Activated CD4-positive, CD25-positive, alpha-beta regulatory T cell treated with anti-CD3 and anti-CD28 coated beads, Interleukin-2, amount 50 U/mL, for 72 hours (primary cell): ENCODE data around the gene TPI1.
A peak's percentile ranks its signal among the peaks of the same experiment; 100 is the strongest.

Source experiments
- DNase-seq: peaks from one replicate; pipeline ENCODE4 v3.0.0; 2021

Gene TPI1

DNA sequence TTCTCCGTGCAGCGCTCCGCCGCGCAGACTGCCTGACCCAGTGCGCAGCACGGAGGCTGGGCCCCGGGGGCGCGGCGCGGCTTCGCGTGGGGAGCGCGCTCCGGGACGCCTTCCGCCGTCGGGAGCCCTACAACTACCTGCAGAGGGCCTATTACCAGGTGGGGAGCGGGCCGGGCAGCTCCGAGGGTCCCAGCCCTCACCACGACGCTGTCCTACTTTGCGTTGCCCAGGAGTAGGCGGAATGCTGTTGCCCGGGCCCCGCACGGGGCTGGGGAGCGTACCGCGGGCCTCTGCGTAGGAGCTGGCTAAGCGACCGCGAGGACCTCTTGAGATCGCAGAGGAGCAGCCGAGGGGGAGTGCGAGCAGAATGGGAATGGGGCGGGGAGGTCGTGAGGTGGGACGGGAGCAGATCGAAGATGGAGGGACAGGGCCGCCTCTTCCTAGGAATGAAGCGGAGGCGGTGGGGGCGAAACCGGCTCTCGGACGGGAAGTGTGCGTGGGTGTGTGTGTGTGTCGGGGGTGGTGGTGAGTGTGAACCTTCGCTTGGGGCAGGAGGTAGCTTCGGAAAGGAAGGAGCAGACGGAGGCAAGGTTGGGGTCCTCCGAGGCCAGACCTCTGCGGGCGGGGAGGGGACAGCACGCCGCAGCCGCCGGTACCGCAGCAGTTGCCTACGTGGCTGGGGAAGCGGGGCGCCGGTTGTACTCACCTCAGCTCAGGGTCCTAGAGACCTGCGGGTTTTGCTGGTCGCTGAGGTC is 38.4 kb upstream of the TPI1 start:
- peak; percentile 51 for DNase-seq

DNA sequence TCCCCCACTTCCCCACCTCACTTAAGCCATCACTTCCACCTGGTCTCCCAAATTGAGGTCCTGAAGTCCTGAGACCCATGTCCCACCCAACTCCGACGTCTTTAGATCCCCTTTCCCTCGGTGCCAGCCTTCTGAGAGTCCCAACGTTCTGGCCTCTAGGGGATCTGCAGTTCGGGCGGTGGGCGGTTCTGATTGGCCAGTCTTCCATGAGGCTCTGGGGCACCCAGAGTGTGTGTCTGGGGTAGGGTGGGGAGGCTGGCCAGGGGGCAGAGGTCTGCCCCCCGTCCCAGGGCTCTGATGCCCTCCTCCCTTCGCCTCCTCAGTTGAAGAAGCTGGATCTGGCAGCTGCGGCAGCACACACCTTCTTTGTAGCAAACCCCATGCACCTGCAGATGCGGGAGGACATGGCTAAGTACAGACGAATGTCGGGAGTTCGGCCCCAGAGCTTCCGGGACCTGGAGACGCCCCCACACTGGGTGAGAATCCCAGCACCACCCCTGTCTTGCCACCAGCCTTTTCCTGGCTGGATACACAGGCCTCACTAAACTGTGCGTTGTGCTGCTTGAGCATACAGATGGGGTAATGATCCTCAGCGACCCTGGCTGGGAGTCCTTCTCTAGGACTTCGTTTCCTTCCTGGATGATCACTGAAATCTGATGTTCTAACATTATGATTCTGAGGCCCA is 37.7 kb upstream of the TPI1 start:
- no peak for DNase-seq

DNA sequence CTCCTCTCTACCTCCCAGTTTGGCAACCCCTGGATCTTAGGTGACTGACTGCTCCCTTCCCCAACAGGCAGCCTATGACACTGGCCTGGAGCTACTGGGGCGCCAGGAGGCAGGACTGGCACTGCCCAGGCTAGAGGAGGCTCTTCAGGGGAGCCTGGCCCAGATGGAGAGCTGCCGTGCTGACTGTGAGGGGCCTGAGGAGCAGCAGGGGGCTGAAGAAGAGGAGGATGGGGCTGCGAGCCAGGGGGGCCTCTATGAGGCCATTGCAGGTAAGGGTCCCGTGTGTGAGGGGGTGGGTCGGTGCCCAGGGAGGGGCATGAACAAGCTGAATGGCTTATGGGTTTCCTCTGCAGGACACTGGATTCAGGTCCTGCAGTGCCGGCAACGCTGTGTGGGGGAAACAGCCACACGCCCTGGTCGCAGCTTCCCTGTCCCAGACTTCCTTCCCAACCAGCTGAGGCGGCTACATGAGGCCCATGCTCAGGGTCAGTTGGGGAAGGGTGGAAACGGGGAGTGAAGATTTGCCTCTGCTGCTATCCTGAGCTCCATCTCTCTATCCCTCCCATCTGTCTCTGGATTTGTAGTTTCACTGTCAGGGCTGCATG is 36.9 kb upstream of the TPI1 start:
- DNase-seq = no peak

DNA sequence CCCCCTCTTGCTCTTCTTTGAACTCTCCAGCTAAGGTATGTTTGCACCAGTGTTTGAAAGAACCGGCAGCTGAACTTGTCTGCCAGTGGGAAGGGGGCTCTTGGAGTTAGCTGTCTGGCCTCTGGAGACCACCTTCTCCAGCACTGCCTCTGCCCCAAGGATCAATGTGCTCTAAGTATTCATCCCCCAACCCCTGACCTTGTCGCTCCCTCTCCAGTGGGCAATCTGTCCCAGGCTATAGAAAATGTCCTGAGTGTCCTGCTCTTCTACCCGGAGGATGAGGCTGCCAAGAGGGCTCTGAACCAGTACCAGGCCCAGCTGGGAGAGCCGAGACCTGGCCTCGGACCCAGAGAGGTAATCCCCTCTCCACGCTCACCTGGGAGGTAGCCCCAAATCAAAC is 36.3 kb upstream of the TPI1 start:
- DNase-seq = no peak

DNA sequence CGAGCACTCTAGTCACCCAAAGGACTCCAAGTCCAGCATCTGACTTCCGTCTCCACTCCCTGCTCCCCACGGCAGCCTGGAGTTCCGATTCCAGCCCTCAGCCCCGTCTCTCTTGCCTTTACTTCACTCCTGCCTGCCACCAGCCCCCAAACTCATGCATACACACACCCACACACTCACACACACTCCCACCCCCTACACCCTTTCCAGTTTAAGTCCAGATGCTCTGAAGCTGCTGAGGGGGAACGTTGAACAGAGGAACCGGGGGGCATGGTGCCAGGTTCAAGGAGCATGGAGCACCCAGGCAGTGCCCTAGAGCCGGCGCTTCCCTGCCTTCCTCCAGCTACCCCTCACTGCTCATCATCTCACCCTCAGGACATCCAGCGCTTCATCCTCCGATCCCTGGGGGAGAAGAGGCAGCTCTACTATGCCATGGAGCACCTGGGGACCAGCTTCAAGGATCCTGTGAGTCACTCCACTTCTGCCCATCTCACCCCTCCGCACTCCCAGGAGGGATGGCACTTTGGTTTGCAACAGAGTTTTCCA is 35.8 kb upstream of the TPI1 start:
- no peak for DNase-seq

DNA sequence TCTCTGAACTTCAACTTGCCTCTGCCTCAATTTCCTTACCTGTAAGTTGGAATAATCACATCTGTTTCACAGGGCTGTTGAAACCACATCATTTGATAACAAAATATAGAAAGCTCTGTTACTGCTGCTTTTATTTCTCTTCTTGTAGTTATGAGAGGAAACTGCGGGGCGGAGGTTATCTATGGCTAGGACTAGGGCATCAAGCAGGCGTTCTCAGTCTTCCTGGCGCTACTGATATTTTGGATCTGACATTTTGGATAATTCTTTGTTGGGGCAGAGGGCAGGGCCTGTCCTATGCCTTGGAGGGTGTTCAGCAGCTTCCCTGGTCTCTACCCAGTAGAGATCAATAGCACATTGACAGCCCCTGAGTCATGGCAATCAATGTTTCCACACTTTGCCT is 35.2 kb upstream of the TPI1 start:
- no peak for DNase-seq

DNA sequence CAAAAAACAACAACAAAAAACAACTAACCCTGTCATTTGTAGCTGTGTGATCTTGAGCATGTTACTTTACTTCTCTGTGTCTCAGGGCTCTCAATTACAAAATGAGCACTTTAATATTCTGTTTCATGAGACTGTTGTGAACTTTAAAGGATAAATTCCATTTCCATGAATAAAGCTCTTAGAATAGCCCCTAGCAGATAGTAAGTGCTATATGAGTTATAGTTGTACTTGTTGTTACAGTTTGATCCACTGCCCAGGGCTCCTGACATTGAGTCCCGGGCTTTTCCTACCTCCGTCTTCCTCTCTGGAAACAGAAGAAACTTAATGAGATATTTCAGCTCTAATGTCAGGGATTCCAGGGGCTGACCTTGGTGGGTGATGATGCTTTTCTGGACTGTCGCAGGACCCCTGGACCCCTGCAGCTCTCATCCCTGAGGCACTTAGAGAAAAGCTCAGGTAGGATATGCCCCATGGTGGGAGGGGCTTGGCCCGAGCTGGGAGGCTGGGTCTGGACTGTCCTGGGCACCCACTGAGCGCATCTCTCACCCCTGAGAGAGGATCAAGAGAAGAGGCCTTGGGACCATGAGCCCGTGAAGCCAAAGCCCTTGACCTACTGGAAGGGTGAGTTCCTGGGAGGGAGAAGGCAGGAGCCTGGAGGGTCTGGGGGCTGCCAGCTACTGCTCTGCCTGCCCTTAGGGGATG is 34.0 kb upstream of the TPI1 start:
- no peak for DNase-seq

DNA sequence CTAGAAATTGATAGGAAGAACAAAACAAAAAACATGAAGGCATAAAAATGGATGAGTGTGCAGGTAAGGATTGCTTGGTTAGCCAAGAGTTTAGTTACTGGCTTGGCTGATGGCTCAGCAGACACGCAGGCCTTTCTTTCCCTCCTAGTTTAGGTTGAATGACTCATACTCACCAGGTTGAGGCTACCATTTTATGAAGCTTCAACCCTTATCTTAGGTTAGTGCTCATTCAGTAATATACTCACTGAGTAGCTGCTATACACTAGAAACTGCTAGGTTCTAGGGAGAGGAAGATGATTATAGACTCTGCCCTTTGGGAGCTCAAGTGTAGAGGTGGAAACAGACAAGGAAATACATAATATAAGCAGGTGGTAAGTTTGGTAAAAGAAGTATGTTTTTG is 33.1 kb upstream of the TPI1 start:
- DNase-seq = no peak

DNA sequence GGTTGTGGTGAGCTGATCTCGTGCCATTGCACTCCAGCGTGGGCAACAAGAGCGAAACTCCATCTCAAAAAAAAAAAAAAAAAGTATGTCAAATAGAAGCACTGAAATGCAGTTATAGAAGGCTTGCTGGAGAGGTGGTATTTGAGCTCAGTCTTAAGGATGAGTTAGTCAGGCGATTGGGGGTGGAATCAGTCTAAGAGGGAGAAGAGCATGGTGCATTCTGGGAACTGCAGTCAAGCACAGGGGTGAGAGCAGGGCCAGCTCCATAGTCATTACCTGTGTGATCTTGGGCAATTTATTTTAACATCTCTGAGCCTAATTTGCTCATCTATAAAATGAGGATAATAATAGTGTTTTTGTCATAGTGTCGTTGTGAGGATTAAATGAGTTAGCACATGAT is 32.5 kb upstream of the TPI1 start:
- DNase-seq = no peak

DNA sequence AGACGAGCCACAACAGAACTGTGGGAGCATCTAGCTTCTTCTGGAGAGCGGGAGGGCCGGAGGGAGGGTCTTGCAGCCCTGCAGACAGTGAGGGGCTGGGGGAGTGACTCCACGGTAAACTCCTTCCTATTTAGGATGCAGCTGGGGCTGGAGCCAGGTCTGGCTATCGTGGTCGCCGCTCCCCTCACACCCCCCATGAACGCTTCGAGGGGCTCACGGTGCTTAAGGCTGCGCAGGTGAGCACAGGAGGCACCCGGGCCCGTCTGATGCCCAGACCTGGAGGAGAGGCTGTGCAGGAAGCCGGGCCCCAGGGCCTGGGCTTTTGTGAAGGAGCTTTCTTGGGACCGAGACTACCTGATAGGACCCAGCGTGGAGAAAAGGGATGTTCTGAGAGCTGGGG is 30.5 kb upstream of the TPI1 start:
- DNase-seq = no peak

DNA sequence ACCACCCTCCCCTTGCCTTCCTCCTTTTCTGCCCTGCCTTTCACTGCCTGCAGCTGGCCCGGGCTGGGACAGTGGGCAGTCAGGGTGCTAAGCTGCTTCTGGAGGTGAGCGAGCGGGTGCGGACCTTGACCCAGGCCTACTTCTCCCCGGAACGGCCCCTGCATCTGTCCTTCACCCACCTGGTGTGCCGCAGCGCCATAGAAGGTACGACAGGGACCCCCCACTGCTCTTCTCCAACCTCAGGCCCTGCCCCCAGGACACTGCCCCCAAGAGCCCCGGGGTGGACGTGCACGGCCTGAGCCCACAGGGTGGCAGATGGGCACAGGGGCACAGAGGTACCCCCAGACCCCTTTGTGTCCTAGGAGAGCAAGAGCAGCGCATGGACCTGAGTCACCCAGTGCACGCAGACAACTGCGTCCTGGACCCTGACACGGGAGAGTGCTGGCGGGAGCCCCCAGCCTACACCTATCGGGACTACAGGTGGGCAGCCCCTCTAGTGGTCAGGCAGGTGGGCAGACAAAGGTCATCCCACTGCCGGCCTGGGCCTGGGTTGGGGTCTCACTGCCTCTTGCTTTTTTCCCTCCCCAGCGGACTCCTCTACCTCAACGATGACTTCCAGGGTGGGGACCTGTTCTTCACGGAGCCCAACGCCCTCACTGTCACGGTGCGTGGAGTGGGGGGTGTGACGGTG is 29.8 kb upstream of the TPI1 start:
- no peak for DNase-seq

DNA sequence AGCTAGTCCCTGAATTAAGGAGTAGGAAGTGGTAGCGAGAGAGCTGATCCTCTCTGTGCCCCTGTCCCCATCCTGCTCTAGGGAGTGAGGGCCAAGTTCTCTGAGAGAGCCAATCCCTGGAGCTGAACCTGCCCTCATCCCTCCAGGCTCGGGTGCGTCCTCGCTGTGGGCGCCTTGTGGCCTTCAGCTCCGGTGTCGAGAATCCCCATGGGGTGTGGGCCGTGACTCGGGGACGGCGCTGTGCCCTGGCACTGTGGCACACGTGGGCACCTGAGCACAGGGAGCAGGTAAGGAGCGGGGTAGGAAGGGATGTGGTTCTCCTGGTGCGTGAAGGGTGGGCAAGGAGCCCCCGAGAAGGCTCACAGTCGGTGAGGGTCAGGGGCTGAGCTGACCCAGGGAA is 28.5 kb upstream of the TPI1 start:
- DNase-seq = no peak

DNA sequence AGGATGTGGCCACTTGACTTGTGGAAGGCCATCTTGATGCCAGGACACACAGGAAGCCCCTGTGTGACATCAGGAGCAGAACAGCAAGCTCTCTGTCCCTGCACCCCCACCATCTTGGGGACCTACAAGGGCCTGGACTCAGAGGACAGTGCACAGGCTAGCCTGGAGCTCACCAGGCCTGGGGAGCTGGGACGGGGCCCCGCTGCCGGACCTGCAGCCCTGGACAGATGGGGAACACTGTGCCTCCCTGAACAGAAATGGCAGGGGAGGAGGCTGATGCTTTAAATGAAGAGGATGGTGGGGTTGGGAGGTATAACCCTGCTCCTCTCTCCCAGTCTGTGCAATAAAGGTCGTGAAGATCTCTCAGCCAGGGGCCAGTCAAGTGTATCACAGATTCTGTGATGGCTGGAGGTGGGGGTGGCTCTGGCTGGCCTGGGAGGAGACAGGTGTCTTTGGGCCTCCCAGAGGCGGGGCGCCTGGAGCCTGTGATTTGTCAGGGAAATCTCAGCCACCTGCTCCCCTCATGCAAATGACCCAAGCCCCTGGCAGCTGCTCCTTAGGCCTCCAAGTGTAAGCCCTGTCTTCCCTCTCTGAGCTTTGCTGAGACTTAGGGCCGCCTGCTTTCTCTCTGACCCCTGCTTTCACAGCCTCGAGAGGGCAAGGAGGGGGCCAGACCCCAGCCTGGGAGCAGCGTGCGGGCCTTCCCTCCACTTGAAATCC is 27.7 kb upstream of the TPI1 start:
- no peak for DNase-seq

DNA sequence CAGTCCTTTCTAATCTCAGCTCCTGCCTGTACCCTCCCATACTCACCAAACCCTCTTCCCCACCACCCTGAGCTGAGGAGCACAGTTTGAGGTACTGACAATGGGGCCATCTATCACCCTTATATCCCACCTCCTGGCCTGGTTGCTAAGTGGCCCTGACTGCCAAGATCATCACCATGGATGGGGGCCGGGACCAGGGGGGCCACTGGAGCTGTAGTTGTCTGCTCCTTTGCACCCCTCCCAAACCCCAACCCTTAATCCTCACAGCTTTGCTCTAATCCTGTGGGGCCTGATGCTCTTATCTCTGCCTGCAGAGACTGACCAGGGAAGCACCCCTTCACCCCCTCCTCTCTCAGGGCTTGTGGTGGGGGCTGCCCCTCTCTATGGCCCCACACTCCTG is 27.0 kb upstream of the TPI1 start:
- no peak for DNase-seq

DNA sequence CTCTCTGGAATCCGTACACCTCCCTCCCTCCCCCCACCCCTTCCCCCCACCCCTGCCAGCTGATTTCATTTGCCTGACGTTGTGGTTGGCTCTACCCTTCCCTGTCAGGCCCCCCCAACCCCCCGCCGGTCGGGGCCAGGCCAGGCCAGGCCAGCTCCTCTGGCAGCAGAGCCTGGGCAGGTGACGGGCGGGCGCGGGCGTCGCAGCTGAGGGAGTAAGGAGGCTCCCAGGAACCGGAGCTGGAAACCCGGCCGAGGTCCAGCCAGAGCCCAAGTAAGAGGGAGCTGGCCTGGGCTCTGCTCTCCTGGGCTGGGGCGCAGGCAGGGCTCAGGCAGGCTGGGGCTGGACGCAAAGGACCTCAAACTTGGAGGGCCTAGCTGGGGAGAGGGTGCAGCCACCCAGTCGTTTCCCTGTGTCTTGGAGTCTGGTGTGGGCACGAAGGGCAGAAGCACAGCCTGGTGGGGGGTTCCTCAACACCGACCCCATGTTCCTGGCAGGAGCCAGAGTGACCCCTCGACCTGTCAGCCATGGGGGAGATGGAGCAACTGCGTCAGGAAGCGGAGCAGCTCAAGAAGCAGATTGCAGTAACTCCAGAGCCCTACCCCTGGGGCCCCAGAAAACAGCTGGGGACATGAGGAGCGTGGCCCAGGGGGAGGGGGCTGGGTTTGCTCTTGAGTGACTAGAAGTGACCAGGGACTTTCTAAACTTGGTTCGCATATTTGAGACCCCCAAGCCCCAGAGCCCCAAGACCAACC is 26.4 kb upstream of the TPI1 start, which contains the start of gene GNB3:
Gene GNB3, plus strand, starts transcription at position 165 of the 755 bp plus-strand sequence. Its CDS starts 363 bp downstream, at position 528.
- no peak for DNase-seq

DNA sequence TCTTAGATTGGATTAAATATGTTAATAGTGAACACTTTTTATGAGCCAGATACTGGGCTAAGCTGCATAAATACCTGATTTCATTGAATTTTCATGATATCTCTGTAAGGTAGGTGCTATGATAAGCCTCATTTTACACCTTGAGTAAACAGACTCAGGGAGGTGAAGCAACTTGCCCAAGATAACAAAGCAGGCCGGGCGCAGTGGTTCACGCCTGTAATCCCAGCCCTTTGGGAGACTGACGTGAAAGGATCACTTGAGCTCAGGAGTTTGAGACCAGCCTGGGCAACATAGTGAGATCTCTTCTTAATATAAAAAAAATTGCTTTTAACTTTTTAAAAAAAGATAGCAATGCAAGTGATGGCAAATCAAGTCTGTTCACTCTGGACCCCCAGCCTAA is 25.3 kb upstream of the TPI1 start:
- DNase-seq = no peak

DNA sequence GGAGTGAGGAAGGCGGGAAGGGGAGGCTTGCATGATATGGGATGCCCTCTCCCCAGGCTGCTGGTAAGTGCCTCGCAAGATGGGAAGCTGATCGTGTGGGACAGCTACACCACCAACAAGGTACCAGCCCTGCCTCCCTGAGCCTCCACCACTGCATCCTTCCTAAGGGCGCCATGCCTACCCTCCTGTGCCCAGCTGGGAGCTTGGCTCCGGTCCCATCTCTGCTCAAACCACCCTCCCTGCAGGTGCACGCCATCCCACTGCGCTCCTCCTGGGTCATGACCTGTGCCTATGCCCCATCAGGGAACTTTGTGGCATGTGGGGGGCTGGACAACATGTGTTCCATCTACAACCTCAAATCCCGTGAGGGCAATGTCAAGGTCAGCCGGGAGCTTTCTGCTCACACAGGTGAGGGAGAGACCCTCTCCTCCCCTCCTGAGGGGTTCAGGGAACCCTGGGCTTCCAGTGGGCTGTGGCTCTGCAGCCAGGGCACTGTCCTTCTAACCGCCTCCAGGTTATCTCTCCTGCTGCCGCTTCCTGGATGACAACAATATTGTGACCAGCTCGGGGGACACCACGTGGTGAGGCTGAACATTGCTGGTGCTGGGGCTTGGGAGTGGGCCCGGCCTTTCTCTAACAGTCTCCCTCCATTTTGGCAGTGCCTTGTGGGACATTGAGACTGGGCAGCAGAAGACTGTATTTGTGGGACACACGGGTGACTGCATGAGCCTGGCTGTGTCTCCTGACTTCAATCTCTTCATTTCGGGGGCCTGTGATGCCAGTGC is 24.0 kb upstream of the TPI1 start:
- no peak for DNase-seq

DNA sequence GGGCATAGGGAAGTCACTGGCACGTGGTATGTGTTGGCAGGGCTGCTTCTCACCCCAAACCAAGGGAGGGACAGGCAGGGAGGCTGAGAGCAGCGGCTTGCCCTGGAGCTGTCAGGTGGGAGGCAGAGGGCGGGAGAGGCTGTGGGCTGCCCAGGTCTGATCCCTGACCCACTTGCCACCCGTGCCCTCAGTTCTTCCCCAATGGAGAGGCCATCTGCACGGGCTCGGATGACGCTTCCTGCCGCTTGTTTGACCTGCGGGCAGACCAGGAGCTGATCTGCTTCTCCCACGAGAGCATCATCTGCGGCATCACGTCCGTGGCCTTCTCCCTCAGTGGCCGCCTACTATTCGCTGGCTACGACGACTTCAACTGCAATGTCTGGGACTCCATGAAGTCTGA is 21.9 kb upstream of the TPI1 start:
- no peak for DNase-seq

DNA sequence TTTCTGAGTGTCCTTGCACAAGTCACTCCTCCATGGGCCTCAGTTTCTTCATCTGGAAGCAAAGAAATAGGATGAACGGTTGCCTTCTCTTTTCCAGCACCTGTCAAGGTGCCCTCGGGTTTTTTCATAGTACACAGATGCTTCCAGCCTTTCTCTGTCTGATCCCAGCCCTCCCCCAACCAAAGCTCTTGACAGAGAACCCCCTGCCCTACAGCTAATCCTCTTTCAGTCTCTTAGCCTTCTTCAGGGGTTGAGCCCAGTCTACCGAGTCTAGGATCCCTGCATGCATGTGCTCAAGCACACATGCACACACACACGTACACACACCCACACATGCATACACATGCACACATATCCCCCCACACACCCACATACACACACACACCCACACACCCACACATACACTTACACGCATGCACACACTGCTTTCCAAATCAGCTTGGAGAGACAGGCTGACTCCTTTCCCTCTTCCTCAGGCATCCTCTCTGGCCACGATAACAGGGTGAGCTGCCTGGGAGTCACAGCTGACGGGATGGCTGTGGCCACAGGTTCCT is 20.9 kb upstream of the TPI1 start:
- DNase-seq = no peak

DNA sequence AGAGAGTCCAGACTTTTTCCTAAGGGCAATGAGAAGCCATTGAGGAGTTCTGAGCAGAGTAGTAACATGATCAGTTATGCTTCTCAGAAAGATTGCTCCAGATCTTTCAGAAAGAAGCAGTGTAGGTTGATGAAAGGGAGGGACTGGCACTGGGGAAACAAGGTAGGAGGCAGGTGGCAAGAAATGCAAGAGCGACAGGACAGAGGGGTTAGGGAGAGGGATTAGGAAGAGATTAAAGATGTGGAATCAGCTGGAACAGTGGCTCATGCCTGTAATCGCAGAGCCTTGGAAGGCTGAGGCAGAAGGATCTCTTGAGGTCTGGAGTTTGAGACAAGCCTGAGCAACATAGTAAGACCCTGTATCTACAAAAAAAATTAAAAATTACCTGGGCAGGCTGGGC is 19.7 kb upstream of the TPI1 start:
- DNase-seq = no peak
